ENCODE measurements around the gene KIF9. TPM values are rescaled to one million over a fixed set of nuclear protein-coding genes. Genes with fewer than 3 reads are reported as not detected.

KIF9 gene, protein sequence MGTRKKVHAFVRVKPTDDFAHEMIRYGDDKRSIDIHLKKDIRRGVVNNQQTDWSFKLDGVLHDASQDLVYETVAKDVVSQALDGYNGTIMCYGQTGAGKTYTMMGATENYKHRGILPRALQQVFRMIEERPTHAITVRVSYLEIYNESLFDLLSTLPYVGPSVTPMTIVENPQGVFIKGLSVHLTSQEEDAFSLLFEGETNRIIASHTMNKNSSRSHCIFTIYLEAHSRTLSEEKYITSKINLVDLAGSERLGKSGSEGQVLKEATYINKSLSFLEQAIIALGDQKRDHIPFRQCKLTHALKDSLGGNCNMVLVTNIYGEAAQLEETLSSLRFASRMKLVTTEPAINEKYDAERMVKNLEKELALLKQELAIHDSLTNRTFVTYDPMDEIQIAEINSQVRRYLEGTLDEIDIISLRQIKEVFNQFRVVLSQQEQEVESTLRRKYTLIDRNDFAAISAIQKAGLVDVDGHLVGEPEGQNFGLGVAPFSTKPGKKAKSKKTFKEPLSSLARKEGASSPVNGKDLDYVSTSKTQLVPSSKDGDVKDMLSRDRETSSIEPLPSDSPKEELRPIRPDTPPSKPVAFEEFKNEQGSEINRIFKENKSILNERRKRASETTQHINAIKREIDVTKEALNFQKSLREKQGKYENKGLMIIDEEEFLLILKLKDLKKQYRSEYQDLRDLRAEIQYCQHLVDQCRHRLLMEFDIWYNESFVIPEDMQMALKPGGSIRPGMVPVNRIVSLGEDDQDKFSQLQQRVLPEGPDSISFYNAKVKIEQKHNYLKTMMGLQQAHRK
- polyA plus RNA-seq (2011; rRNA removed) (3.0 and 4.0 TPM in 2 replicates), polyA minus RNA-seq (2011; rRNA and poly(A)+ RNA removed) (1.8 and 2.0 TPM in 2 replicates)

DNA sequence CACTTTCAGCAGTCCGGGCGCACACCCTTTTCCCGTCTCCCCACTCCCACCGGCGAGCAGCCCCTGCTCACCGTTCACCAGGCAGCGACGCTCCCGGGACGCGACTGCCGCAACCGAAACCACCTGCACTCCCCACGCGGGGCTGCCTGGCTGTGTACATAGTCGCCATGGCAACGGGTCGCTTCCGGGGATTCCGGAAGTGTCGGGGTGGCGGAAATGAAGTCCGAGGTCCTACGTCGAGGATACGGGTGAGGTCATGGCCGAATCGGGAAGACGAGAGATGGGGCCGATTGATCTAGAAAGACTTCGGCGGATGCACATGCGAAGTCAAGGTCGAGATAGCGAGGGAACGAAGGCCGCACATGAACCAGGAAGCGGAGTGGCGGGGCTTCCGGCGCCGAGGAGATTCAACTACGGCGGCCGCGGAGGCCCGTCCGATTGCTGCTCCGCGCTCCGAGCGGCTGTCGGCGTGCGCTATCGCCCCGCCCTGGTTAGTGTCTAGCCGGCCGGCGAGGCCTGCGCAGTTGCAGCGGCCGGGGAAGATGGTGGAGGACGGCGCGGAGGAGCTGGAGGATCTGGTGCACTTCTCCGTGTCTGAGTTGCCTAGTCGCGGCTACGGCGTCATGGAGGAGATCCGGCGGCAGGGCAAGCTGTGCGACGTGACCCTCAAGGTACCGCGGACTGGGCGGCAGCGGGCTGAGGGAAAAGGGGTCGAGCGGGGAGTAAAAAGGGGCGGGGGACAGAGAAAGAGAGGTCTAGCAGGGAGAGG, at the start of gene KIF9, which contains the start of gene KLHL18:
TSS of gene KIF9 (minus strand) at position 376 of the 769 bp plus-strand sequence. CDS start 5,425 bp downstream, outside the sequence.
TSS of gene KLHL18 (plus strand) at position 521 of the 769 bp plus-strand sequence. CDS start at position 543, 22 bp downstream.
- no peaks in the 10 kb centered on the region for H3K27me3 ChIP-seq (ENCODE audit: control insufficient read depth, insufficient read depth, low read length)
- POLR2A ChIA-PET: interaction anchor here (0.6 to 1.0 kb wide), 4 partner anchors 32 to 227 kb away, joined by 3 read pairs; no protein-coding TSS in a partner anchor
- CTCF ChIA-PET: interaction anchor here (1.2 to 1.4 kb wide), 2 partner anchors 12 to 41 kb away, joined by 3 to 4 read pairs; no protein-coding TSS in a partner anchor
- peak within 1 kb of the TSS; percentile 99 for H3K27ac ChIP-seq (ENCODE audit: low read depth, low read length)
- peak within 1 kb of the TSS; percentile 97 for H3K4me3 ChIP-seq (ENCODE audit: low read depth, low read length)
- TF ChIP-seq, protein P1, sequence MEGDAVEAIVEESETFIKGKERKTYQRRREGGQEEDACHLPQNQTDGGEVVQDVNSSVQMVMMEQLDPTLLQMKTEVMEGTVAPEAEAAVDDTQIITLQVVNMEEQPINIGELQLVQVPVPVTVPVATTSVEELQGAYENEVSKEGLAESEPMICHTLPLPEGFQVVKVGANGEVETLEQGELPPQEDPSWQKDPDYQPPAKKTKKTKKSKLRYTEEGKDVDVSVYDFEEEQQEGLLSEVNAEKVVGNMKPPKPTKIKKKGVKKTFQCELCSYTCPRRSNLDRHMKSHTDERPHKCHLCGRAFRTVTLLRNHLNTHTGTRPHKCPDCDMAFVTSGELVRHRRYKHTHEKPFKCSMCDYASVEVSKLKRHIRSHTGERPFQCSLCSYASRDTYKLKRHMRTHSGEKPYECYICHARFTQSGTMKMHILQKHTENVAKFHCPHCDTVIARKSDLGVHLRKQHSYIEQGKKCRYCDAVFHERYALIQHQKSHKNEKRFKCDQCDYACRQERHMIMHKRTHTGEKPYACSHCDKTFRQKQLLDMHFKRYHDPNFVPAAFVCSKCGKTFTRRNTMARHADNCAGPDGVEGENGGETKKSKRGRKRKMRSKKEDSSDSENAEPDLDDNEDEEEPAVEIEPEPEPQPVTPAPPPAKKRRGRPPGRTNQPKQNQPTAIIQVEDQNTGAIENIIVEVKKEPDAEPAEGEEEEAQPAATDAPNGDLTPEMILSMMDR (IDR thresholded peaks at IDR 0.05; ENCODE audit: low read depth, low read length): no peak
- peak; percentile 87 for DNase-seq (ENCODE audit: low read depth, low spot score)
- H3K9me3 ChIP-seq (ENCODE audit: control insufficient read depth, insufficient read depth, low read length): peaks cover 2% of the 10 kb centered on the region; the same call in 1 of the 2 replicates

DNA sequence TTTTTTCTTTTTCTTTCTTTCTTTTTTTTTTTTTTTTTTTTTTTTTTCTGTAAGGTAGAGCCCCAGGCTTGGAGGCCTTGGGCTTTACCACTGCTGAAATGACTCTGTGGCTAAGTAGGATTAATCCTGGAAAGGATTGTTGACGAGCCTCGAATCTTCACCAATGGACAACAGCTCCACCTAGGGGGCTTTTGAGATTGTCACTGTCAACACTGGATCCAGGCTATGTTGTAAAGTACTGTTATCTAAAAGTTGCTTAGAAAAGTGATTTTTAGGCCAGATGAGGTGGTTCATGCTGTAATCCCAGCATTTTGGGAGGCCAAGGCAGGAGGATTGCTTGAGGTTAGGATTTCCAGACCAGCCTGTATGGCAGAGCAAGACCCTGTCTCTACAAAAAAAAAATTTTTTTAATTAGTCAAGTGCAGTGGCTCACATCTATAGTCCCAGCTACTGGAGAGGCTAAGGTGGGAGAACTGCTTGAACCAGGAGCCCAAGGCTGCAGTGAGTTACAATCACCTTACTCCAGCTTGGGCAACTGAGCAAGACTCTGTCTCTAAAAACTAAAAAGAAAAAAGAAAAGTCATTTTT, 41.8 kb upstream of the KIF9 start:
- CTCF ChIA-PET: interaction anchor here (0.6 to 3.5 kb wide), 68 partner anchors 8 to 1888 kb away, joined by 3 to 36 read pairs (median 5); partner anchors contain the start of genes KIF9, KLHL18 and SETD2

DNA sequence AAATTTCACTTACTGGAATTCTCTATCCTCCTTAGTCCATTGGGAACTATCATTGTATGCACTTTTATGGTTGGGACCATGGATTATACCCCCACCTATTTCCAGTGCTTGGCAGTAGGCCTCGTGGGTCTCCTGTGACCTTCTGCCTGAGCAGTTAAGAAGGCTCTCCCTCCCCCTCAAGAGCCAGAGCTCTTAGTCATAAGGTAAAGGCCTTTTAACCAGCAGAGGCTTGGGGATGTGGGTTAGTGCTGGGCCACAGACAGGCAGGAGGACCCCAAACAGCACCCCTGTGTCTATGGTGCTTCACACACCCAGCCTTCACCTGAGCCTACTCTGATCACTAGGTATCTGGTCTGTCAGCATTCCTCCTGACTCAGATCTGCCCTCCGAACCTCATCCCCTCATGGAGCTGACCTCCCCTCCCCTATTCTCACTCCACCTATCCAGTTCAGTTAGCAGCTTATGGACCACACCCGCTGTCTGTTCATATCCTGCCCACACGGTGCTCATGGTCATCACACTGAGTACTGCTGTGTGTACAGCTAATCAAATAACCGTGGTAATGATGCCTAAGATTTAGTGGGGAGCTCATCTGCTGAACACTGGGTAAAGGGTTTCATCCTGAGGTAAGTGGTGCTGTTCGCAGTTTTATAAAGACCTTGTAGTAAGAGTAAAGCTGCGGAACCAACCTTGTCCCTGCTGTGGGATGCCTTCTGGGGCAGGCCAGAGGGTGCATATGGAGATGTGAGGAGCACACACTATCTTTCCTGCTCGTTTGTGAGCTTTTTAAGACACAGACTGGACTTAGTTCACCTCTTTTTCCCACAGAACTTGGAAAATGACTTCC, 41.1 kb upstream of the KIF9 start:
- peak overlapping the region; percentile 21 for H3K27ac ChIP-seq (ENCODE audit: low read depth, low read length)
- POLR2A ChIA-PET: interaction anchor here (0.5 to 1.2 kb wide), 2 partner anchors 57 to 467 kb away, joined by 3 to 6 read pairs; partner anchors contain the start of gene PTPN23
- no peak for DNase-seq (ENCODE audit: low read depth, low spot score)
- TF ChIP-seq, protein P1 (IDR thresholded peaks at IDR 0.05; ENCODE audit: low read depth, low read length): no peak
- H3K27me3 ChIP-seq (ENCODE audit: control insufficient read depth, insufficient read depth, low read length): no peaks in the 10 kb centered on the region
- H3K4me3 ChIP-seq (ENCODE audit: low read depth, low read length): no peak overlapping the region
- CTCF ChIA-PET: interaction anchor here (0.6 to 3.5 kb wide), 72 partner anchors 9 to 1887 kb away, joined by 3 to 36 read pairs (median 5); partner anchors contain the start of genes KIF9, KLHL18 and SETD2
- no peaks in the 10 kb centered on the region for H3K9me3 ChIP-seq (ENCODE audit: control insufficient read depth, insufficient read depth, low read length)

More for the DNA sequence above, 41.8 kb upstream of the KIF9 start:
- peak; percentile 50 for DNase-seq (ENCODE audit: low read depth, low spot score)
- H3K9me3 ChIP-seq (ENCODE audit: control insufficient read depth, insufficient read depth, low read length): no peaks in the 10 kb centered on the region
- TF ChIP-seq, protein P1 (IDR thresholded peaks at IDR 0.05; ENCODE audit: low read depth, low read length): peak; percentile 80
- H3K27me3 ChIP-seq (ENCODE audit: control insufficient read depth, insufficient read depth, low read length): no peaks in the 10 kb centered on the region
- H3K4me3 ChIP-seq (ENCODE audit: low read depth, low read length): no peak overlapping the region
- POLR2A ChIA-PET: interaction anchor here (1.2 kb wide), 1 partner anchor 56 kb away, joined by 3 read pairs; the partner anchor contains the start of gene PTPN23
- H3K27ac ChIP-seq (ENCODE audit: low read depth, low read length): no peak overlapping the region

DNA sequence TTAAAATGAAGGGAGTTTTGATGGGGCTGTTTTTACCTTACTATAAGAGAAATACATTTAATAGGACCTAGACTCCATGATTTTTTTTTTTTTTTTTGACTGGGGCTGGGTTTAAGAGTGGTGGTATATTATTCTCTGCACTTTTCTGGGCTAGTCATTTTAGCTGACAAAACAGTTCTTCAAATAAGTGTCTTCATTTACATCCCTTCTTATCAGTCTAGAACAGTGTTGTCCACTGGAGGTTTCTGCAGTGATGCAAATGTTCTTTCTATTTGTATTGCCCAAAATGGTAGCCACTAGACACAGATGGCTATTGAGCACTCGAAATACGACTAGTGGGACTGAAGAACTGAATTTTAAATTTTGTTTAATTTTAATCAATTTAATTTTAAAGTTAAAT, 37.4 kb upstream of the KIF9 start:
- H3K9me3 ChIP-seq (ENCODE audit: control insufficient read depth, insufficient read depth, low read length): no peaks in the 10 kb centered on the region
- POLR2A ChIA-PET: no interaction called here
- CTCF ChIA-PET: interaction anchor here (0.7 kb wide), 1 partner anchor 412 kb away, joined by 3 read pairs; no protein-coding TSS in a partner anchor
- no peak overlapping the region for H3K4me3 ChIP-seq (ENCODE audit: low read depth, low read length)
- DNase-seq (ENCODE audit: low read depth, low spot score): no peak
- no peak overlapping the region for H3K27ac ChIP-seq (ENCODE audit: low read depth, low read length)
- H3K27me3 ChIP-seq (ENCODE audit: control insufficient read depth, insufficient read depth, low read length): no peaks in the 10 kb centered on the region
- TF ChIP-seq, protein P1 (IDR thresholded peaks at IDR 0.05; ENCODE audit: low read depth, low read length): no peak
